OCI-LY3 (cell line): ENCODE measurements around the gene HOXC5.

Experiments
- H2AFZ ChIP-seq: fragments of 200-600, 300-600 bp; shearing (Covaris generic); 2 replicates; pipeline ENCODE4 v1.6.0; 2014; ENCODE audit warnings: antibody characterized with exemption, low read depth, low read length
- H3K27ac ChIP-seq: fragments of 200-600, 300-600 bp; sonication (generic); 2 replicates; pipeline ENCODE4 v1.5.1; 2014; ENCODE audit warnings: mild to moderate bottlenecking, low read length, moderate library complexity, mixed read lengths
- H3K27me3 ChIP-seq: fragments of 200-600, 300-600 bp; sonication (generic); 2 replicates; pipeline ENCODE4 v1.6.1; 2014; ENCODE audit warnings: low read depth, low read length, mixed read lengths
- H3K36me3 ChIP-seq: fragments of 200-600, 300-600 bp; sonication (generic); replicated peaks from 2 replicates; pipeline ENCODE3; 2014; ENCODE audit warnings: low read depth, low read length, mixed read lengths
- H3K4me1 ChIP-seq: fragments of 300-600, 200-600 bp; sonication (generic); 2 replicates; pipeline ENCODE4 v1.6.1; 2014; ENCODE audit warnings: low read length, mixed read lengths
- H3K4me2 ChIP-seq: fragments of 200-600, 300-600 bp; sonication (generic); 2 replicates; pipeline ENCODE4 v1.6.1; 2014; ENCODE audit warnings: low read length, mixed read lengths
- H3K4me3 ChIP-seq: fragments of 300-600, 200-600 bp; sonication (generic); 2 replicates; pipeline ENCODE4 v1.5.1; 2014; ENCODE audit warnings: antibody characterized with exemption, mild to moderate bottlenecking, low read length, moderate library complexity
- H3K79me2 ChIP-seq: fragments of 300-600, 200-600 bp; shearing (Covaris generic); 2 replicates; pipeline ENCODE4 v1.6.1; 2014; ENCODE audit warnings: mild to moderate bottlenecking, low read length, mixed read lengths
- H3K9ac ChIP-seq: fragments of 300-600, 200-600 bp; shearing (Covaris generic); 2 replicates; pipeline ENCODE4 v1.6.0; 2014; ENCODE audit warnings: mild to moderate bottlenecking, low read length, moderate library complexity
- H3K9me3 ChIP-seq: fragments of 200-600, 300-600 bp; shearing (Covaris generic); 2 replicates; pipeline ENCODE4 v1.6.1; 2014; ENCODE audit warnings: low read length, mixed read lengths; ENCODE audit not compliant: insufficient read depth
- H4K20me1 ChIP-seq: fragments of 200-600, 300-600 bp; sonication (generic); 2 replicates; pipeline ENCODE4 v1.6.1; 2016; ENCODE audit warnings: low read length, mixed read lengths; ENCODE audit not compliant: insufficient read depth
- CTCF ChIP-seq: fragments of 200-600, 300-600 bp; sonication (generic); IDR thresholded peaks from 2 replicates; pipeline ENCODE4 v1.5.1; 2014; ENCODE audit warnings: antibody characterized with exemption, low read length, low read depth
- EZH2phosphoT487 ChIP-seq: fragments of 200-600 bp; shearing (Covaris generic); IDR thresholded peaks from 2 replicates; pipeline ENCODE4 v1.6.1; 2018; ENCODE audit warnings: antibody characterized with exemption, mixed run types, low read depth

The HOXC5 gene

DNA sequence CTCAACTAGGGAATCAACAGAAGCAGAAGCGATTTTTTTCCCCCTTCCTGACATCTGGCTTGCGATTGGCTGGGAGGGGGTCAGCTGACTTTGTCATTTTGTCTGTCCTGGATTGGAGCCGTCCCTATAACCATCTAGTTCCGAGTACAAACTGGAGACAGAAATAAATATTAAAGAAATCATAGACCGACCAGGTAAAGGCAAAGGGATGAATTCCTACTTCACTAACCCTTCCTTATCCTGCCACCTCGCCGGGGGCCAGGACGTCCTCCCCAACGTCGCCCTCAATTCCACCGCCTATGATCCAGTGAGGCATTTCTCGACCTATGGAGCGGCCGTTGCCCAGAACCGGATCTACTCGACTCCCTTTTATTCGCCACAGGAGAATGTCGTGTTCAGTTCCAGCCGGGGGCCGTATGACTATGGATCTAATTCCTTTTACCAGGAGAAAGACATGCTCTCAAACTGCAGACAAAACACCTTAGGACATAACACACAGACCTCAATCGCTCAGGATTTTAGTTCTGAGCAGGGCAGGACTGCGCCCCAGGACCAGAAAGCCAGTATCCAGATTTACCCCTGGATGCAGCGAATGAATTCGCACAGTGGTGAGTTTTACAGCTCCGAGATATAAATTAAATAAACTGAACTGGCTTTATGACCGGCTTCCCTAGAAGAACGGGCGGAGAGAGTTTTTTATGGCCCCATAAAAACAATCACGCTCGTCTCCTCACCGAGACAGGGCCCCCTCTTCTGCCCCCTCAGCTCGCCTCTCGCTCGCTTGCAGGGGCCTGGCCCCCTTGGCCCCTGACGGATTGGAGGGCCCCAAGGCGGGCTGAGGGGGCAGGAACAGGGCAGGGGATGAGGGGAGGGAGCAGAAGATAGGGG lies 4.3 kb upstream of the HOXC5 start, which contains the start of gene HOXC6:
Gene HOXC6 (plus strand): TSS at position 127 of the 888 bp plus-strand sequence. CDS start 82 bp downstream, at position 209.
- Histone ChIP-seq H3K9ac (peak within 1 kb of the TSS; percentile 60; the same call in 1 of the 2 replicates), H3K36me3 (no peaks in the 10 kb centered on the region), H3K4me3 (peak within 1 kb of the TSS; percentile 64), H3K4me1 (peaks cover 38% of the 10 kb centered on the region), H3K9me3 (no peaks in the 10 kb centered on the region), H3K27me3 (no peaks in the 10 kb centered on the region), H3K79me2 (no peaks in the 10 kb centered on the region), H3K27ac (peak within 1 kb of the TSS; percentile 72), H2AFZ (peak within 1 kb of the TSS; percentile 63; the same call in 1 of the 2 replicates), H3K4me2 (peak within 1 kb of the TSS; percentile 91), H4K20me1 (no peaks in the 10 kb centered on the region)
- TF ChIP-seq EZH2phosphoT487 (no peak), CTCF (no peak)

GRCh38 chr12:54029529-54030441 lies 3.1 kb upstream of the HOXC5 start:
- no peak overlapping the region for H2AFZ ChIP-seq
- H3K79me2 ChIP-seq: no peaks in the 10 kb centered on the region
- H3K9ac ChIP-seq: no peak overlapping the region
- no peaks in the 10 kb centered on the region for H3K9me3 ChIP-seq
- no peaks in the 10 kb centered on the region for H3K27me3 ChIP-seq
- H4K20me1 ChIP-seq: no peaks in the 10 kb centered on the region
- H3K4me3 ChIP-seq: no peak overlapping the region
- H3K4me2 ChIP-seq: no peak overlapping the region
- no peak overlapping the region for H3K27ac ChIP-seq
- H3K36me3 ChIP-seq: no peaks in the 10 kb centered on the region
- TF ChIP-seq CTCF: no peak
- no peak for TF ChIP-seq EZH2phosphoT487
- H3K4me1 ChIP-seq: peaks cover 32% of the 10 kb centered on the region

DNA sequence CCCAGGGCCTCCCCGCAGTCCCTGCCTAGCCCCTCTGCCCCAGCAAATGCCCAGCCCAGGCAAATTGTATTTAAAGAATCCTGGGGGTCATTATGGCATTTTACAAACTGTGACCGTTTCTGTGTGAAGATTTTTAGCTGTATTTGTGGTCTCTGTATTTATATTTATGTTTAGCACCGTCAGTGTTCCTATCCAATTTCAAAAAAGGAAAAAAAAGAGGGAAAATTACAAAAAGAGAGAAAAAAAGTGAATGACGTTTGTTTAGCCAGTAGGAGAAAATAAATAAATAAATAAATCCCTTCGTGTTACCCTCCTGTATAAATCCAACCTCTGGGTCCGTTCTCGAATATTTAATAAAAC lies 2.4 kb upstream of the HOXC5 start:
- no peaks in the 10 kb centered on the region for H4K20me1 ChIP-seq
- H3K9me3 ChIP-seq: no peaks in the 10 kb centered on the region
- H3K36me3 ChIP-seq: no peaks in the 10 kb centered on the region
- TF ChIP-seq CTCF (no peak), EZH2phosphoT487 (no peak)
- H3K4me3 ChIP-seq: no peak overlapping the region
- H3K27me3 ChIP-seq: no peaks in the 10 kb centered on the region
- H3K9ac ChIP-seq: no peak overlapping the region
- no peaks in the 10 kb centered on the region for H3K79me2 ChIP-seq
- H3K4me1 ChIP-seq: peaks cover 26% of the 10 kb centered on the region
- H2AFZ ChIP-seq: no peak overlapping the region
- H3K27ac ChIP-seq: no peak overlapping the region
- no peak overlapping the region for H3K4me2 ChIP-seq
